Fibroblast of mammary gland (primary cell): ENCODE data around the gene KRT33A.

Experiments used
- DNase-seq: peaks from one replicate; pipeline ENCODE4 v3.0.0-alpha.2; 2010; ENCODE audit warnings: low read depth
- H3K4me3 ChIP-seq: 2 replicates; pipeline ENCODE4 v1.5.1; 2011; ENCODE audit warnings: low read depth, mild to moderate bottlenecking, low read length, moderate library complexity; ENCODE audit not compliant: control insufficient read depth
- CTCF ChIP-seq: conservative IDR thresholded peaks from 2 replicates; pipeline ENCODE4 v1.5.1; 2011; ENCODE audit warnings: low read depth, low read length, inconsistent platforms; ENCODE audit not compliant: control insufficient read depth, insufficient read depth

Gene KRT33A

GRCh38 chr17:41393294-41393693 is 42.7 kb upstream of the KRT33A start:
- no peak for DNase-seq
- TF ChIP-seq CTCF: no peak
- no peak overlapping the region for H3K4me3 ChIP-seq

GRCh38 chr17:41392278-41392677 is 41.6 kb upstream of the KRT33A start:
- peak; percentile 70 for DNase-seq
- no peak overlapping the region for H3K4me3 ChIP-seq
- TF ChIP-seq CTCF: no peak

- no peak for TF ChIP-seq CTCF
- no peak overlapping the region for H3K4me3 ChIP-seq
- no peak for DNase-seq
Observed at GRCh38 chr17:41391535-41391934, 40.9 kb upstream of the KRT33A start.

GRCh38 chr17:41390411-41390938 is 39.8 kb upstream of the KRT33A start:
- DNase-seq: no peak
- TF ChIP-seq CTCF: no peak
- H3K4me3 ChIP-seq: no peak overlapping the region

GRCh38 chr17:41387670-41388069 is 37.0 kb upstream of the KRT33A start:
- no peak for DNase-seq
- no peak for TF ChIP-seq CTCF
- no peak overlapping the region for H3K4me3 ChIP-seq

- TF ChIP-seq CTCF: no peak
- DNase-seq: no peak
Observed at GRCh38 chr17:41386227-41386626, 35.6 kb upstream of the KRT33A start.

GRCh38 chr17:41383690-41384089 is 33.1 kb upstream of the KRT33A start:
- no peak for DNase-seq
- no peak overlapping the region for H3K4me3 ChIP-seq
- no peak for TF ChIP-seq CTCF

More at GRCh38 chr17:41386227-41386626, 35.6 kb upstream of the KRT33A start:
- no peak overlapping the region for H3K4me3 ChIP-seq
